ENCODE measurements around the gene SYNJ2BP. TPM values are rescaled to one million over a fixed set of nuclear protein-coding genes. Genes with fewer than 3 reads are reported as not detected.

The SYNJ2BP gene
- total and polyA plus RNA-seq, 9 of the 15 experiments (the other 6 are each of a cell fraction or from before 2014, with no cell fraction given), result 1.8 to 4.6 (median 3.3) TPM

- Histone ChIP-seq H3K4me1 (replicated peaks in 1 of 2; ENCODE audit: control insufficient read depth in 2 of 2, insufficient read depth in 2 of 2, low read length in 2 of 2) (no peaks in the 10 kb centered on the region), H3K36me3 (ENCODE audit: control insufficient read depth, insufficient read depth, low read length) (no peaks in the 10 kb centered on the region), H3K9me1 (ENCODE audit: control insufficient read depth, insufficient read depth, low read length) (no peaks in the 10 kb centered on the region), H4K20me1 (replicated peaks; ENCODE audit: control insufficient read depth, insufficient read depth, low read length) (no peaks in the 10 kb centered on the region), H3K4me3 (no peak overlapping the region), H3K27ac (ENCODE audit: extremely low read depth, low read depth, low read length) (no peak overlapping the region), H2AFZ (ENCODE audit: low read depth, low read length) (no peak overlapping the region), H3K9ac (ENCODE audit: insufficient read depth in 1 of 2, low read depth in 2 of 2, low read length in 2 of 2) (no peak overlapping the region), H3K27me3 (ENCODE audit: control insufficient read depth in 2 of 2, insufficient read depth in 2 of 2, low read length in 2 of 2) (no peaks in the 10 kb centered on the region), H3K79me2 (ENCODE audit: control insufficient read depth, insufficient read depth, low read length) (no peaks in the 10 kb centered on the region), H3K4me2 (ENCODE audit: insufficient read depth, low read length) (no peak overlapping the region), H3K9me3 (replicated peaks; ENCODE audit: control insufficient read depth, insufficient read depth, low read depth, low read length) (no peaks in the 10 kb centered on the region)
- no peak for FAIRE-seq
- no TSS peak for BruUV-seq (replicated peaks)
- intact Hi-C loops (cut with micrococcal nuclease), result no loop called here
- ATAC-seq, result no peak
- in situ Hi-C loops (cut with MboI), result no loop called here
- WGBS (ENCODE audit: insufficient coverage, low coverage, missing lambda C conversion rate), result 0% methylated on average over 1 of the region's 1 CpG
- TF ChIP-seq HDAC6 (IDR thresholded peaks at IDR 0.05; ENCODE audit: low read depth, low read length) (no peak), SMARCA4 (IDR thresholded peaks at IDR 0.05) (no peak), MEF2A (IDR thresholded peaks at IDR 0.05; ENCODE audit: control insufficient read depth, low read depth, low read length) (no peak), HCFC1 (IDR thresholded peaks at IDR 0.05; ENCODE audit: low read depth, low read length) (no peak), STAT6 (CRISPR knock-in tag; IDR thresholded peaks at IDR 0.05) (no peak), HBP1 (CRISPR knock-in tag; IDR thresholded peaks at IDR 0.05) (no peak), SP1 (CRISPR knock-in tag; IDR thresholded peaks at IDR 0.05) (no peak), ZNF143 (CRISPR knock-in tag; IDR thresholded peaks at IDR 0.05) (no peak), POLR2AphosphoS2 (IDR thresholded peaks at IDR 0.05; ENCODE audit: low read length) (no peak), PATZ1 (CRISPR knock-in tag; IDR thresholded peaks at IDR 0.05; ENCODE audit: borderline replicate concordance) (no peak), SAFB (IDR thresholded peaks at IDR 0.05; ENCODE audit: borderline replicate concordance, low read depth, low read length) (no peak)
- TF ChIP-seq, protein P1, sequence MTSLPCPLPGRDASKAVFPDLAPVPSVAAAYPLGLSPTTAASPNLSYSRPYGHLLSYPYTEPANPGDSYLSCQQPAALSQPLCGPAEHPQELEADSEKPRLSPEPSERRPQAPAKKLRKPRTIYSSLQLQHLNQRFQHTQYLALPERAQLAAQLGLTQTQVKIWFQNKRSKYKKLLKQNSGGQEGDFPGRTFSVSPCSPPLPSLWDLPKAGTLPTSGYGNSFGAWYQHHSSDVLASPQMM (CRISPR knock-in tag; IDR thresholded peaks at IDR 0.05), result no peak
- CTCF ChIA-PET (ENCODE audit: low intra/inter-chr PET ratio), result no interaction called here
- POLR2A ChIA-PET, result no interaction called here
- no peak for DNase-seq (ENCODE audit: extremely low read depth in 1 of 4, low spot score in 3 of 4)
Observed at GRCh38 chr14:70454731-70455130, 37.8 kb upstream of the SYNJ2BP start.
